ENCODE results near the gene CRYZL1.

The CRYZL1 gene

DNA sequence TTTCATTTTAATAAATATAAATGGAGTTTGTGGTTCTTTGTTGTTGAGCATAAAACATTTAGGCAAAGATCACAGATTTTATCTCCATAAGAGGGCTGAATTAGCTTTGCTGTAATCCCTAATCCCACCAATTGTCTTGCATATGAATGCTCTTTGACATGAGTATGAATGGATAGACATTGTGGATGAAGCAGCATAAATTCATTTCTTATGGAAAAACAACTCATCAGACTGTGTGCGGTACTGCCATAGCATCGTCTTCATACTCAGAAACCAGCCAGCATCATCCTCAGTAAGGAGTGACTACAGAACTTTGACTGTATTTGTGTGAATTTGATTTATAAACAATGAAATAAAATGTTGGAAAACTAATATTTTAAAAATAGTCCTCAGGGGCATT lies 79.2 kb downstream of the CRYZL1 start:
- H3K4me2 ChIP-seq (ENCODE audit: insufficient read depth, low read length), result no peak overlapping the region
- H3K9me3 ChIP-seq (ENCODE audit: insufficient read depth, low read length, severe bottlenecking), result no peaks in the 10 kb centered on the region
- peaks cover 86% of the 10 kb centered on the region for H3K79me2 ChIP-seq (ENCODE audit: insufficient read depth, low read length)
- H2AFZ ChIP-seq (ENCODE audit: low read depth, low read length), result no peak overlapping the region
- H3K9ac ChIP-seq (ENCODE audit: low read depth, low read length), result no peak overlapping the region
- no peak for TF ChIP-seq EZH2 (IDR thresholded peaks at IDR 0.05; ENCODE audit: borderline replicate concordance, low read depth, low read length, severe bottlenecking)
- TF ChIP-seq, protein P1, sequence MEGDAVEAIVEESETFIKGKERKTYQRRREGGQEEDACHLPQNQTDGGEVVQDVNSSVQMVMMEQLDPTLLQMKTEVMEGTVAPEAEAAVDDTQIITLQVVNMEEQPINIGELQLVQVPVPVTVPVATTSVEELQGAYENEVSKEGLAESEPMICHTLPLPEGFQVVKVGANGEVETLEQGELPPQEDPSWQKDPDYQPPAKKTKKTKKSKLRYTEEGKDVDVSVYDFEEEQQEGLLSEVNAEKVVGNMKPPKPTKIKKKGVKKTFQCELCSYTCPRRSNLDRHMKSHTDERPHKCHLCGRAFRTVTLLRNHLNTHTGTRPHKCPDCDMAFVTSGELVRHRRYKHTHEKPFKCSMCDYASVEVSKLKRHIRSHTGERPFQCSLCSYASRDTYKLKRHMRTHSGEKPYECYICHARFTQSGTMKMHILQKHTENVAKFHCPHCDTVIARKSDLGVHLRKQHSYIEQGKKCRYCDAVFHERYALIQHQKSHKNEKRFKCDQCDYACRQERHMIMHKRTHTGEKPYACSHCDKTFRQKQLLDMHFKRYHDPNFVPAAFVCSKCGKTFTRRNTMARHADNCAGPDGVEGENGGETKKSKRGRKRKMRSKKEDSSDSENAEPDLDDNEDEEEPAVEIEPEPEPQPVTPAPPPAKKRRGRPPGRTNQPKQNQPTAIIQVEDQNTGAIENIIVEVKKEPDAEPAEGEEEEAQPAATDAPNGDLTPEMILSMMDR (IDR thresholded peaks at IDR 0.05; ENCODE audit: borderline replicate concordance, extremely low read depth, low read length, poor library complexity, severe bottlenecking), result no peak
- H3K4me1 ChIP-seq (ENCODE audit: insufficient read depth, low read length), result no peaks in the 10 kb centered on the region
- H4K20me1 ChIP-seq (ENCODE audit: insufficient read depth, low read length), result peaks cover 51% of the 10 kb centered on the region; the same call in 1 of the 2 replicates
- peaks cover 97% of the 10 kb centered on the region for H3K36me3 ChIP-seq (ENCODE audit: insufficient read depth, low read length)
- H3K4me3 ChIP-seq (ENCODE audit: low read depth in 1 of 2, low read length in 2 of 2), result no peak overlapping the region
- no peak overlapping the region for H3K27ac ChIP-seq (ENCODE audit: low read length)
- ATAC-seq (ENCODE audit: insufficient read depth, low read depth) (no peak), DNase-seq (no peak)
- no peaks in the 10 kb centered on the region for H3K27me3 ChIP-seq (ENCODE audit: insufficient read depth, low read length, poor library complexity)

DNA sequence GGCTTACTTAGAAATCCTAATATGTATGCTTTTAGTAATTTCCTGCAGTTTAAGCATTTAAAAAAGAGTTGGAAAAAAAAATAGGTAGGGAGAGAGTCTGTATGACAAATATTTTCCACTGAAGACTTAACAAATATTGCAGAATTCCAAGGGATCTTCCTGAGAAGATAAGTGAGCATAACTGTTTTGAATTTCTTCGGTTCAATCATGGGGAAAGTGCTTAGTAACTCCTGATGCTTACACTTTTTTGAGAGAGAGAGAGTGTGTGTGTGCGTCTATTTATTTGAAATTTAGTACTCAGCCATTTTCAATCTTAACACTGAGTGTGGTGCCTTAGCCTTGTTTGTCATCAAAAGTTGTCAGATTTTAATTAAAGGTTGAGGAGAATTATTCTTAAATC lies 80.2 kb downstream of the CRYZL1 start:
- no peaks in the 10 kb centered on the region for H3K27me3 ChIP-seq (ENCODE audit: insufficient read depth, low read length, poor library complexity)
- DNase-seq (no peak), ATAC-seq (ENCODE audit: insufficient read depth, low read depth) (no peak)
- no peak overlapping the region for H3K9ac ChIP-seq (ENCODE audit: low read depth, low read length)
- no peak for TF ChIP-seq EZH2 (IDR thresholded peaks at IDR 0.05; ENCODE audit: borderline replicate concordance, low read depth, low read length, severe bottlenecking)
- TF ChIP-seq, protein P1 (IDR thresholded peaks at IDR 0.05; ENCODE audit: borderline replicate concordance, extremely low read depth, low read length, poor library complexity, severe bottlenecking), result no peak
- H3K36me3 ChIP-seq (ENCODE audit: insufficient read depth, low read length), result peaks cover 97% of the 10 kb centered on the region
- peaks cover 90% of the 10 kb centered on the region for H3K79me2 ChIP-seq (ENCODE audit: insufficient read depth, low read length)
- H3K27ac ChIP-seq (ENCODE audit: low read length), result no peak overlapping the region
- no peaks in the 10 kb centered on the region for H3K4me1 ChIP-seq (ENCODE audit: insufficient read depth, low read length)
- H4K20me1 ChIP-seq (ENCODE audit: insufficient read depth, low read length), result peaks cover 61% of the 10 kb centered on the region; the same call in 1 of the 2 replicates
- no peaks in the 10 kb centered on the region for H3K9me3 ChIP-seq (ENCODE audit: insufficient read depth, low read length, severe bottlenecking)
- no peak overlapping the region for H3K4me3 ChIP-seq (ENCODE audit: low read depth in 1 of 2, low read length in 2 of 2)
- H2AFZ ChIP-seq (ENCODE audit: low read depth, low read length), result no peak overlapping the region
- no peak overlapping the region for H3K4me2 ChIP-seq (ENCODE audit: insufficient read depth, low read length)

DNA sequence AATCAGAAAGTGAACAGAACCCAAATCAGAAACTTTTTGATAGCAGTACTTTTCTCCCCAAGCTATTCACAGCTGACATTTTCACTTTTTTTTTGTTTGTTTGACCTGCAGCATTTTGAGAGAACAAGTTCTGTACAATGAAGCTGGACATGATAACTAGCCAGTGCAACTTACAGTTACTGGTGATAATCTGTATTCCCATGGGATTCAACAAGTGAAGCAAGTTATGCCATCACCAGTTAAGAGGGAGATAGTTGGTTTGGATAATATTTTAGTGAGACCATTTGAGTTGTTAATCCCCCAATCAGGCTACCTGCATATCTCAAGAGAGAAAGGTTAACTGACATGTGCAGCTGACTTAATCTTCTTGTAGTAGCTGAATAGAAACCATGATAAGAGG lies 80.6 kb downstream of the CRYZL1 start:
- Histone ChIP-seq H3K36me3 (ENCODE audit: insufficient read depth, low read length) (peaks cover 97% of the 10 kb centered on the region), H4K20me1 (ENCODE audit: insufficient read depth, low read length) (peaks cover 63% of the 10 kb centered on the region; the same call in 1 of the 2 replicates)
- no peak for ATAC-seq (ENCODE audit: insufficient read depth, low read depth)

More for the DNA sequence above, 80.6 kb downstream of the CRYZL1 start:
- no peak for TF ChIP-seq EZH2 (IDR thresholded peaks at IDR 0.05; ENCODE audit: borderline replicate concordance, low read depth, low read length, severe bottlenecking)
- TF ChIP-seq, protein P1 (IDR thresholded peaks at IDR 0.05; ENCODE audit: borderline replicate concordance, extremely low read depth, low read length, poor library complexity, severe bottlenecking), result no peak
- Histone ChIP-seq H3K9me3 (ENCODE audit: insufficient read depth, low read length, severe bottlenecking) (no peaks in the 10 kb centered on the region), H2AFZ (ENCODE audit: low read depth, low read length) (no peak overlapping the region), H3K79me2 (ENCODE audit: insufficient read depth, low read length) (peaks cover 90% of the 10 kb centered on the region), H3K4me1 (ENCODE audit: insufficient read depth, low read length) (no peaks in the 10 kb centered on the region), H3K9ac (ENCODE audit: low read depth, low read length) (no peak overlapping the region), H3K4me3 (ENCODE audit: low read depth in 1 of 2, low read length in 2 of 2) (no peak overlapping the region), H3K27me3 (ENCODE audit: insufficient read depth, low read length, poor library complexity) (no peaks in the 10 kb centered on the region), H3K27ac (ENCODE audit: low read length) (no peak overlapping the region), H3K4me2 (ENCODE audit: insufficient read depth, low read length) (no peak overlapping the region)
- DNase-seq, result no peak
